ELR (cell line): ENCODE data around the gene RAB11FIP4.

Source experiments
- DNase-seq: peaks from one replicate; pipeline ENCODE4 v3.0.0-alpha.2; 2015; ENCODE audit warnings: low read depth

Gene RAB11FIP4

DNA sequence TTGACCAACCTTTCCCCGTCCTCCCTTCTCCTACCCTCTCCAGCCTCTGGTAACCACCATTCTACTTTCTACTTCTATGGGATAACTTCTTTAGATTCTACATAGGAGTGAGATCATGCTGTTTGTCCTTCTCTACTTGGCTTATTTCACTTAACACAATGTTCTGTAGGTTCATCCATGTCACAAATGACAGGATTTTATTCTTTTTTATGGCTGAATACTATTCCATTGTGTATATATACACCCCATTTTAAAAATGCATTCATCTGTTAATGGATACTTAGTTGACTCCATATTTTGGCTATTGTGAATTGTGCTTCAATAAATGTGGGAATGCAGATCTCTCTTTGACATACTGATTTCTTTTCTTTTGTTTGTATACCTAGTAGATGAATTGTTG lies 115.0 kb downstream of the RAB11FIP4 start:
- no peak for DNase-seq

GRCh38 chr17:31508288-31509094 lies 117.0 kb downstream of the RAB11FIP4 start:
- DNase-seq: peak; percentile 41

- DNase-seq: no peak
These were observed 117.8 kb downstream of the RAB11FIP4 start for GRCh38 chr17:31509095-31509804.

GRCh38 chr17:31509805-31510177 lies 118.3 kb downstream of the RAB11FIP4 start:
- DNase-seq: no peak

GRCh38 chr17:31510308-31511194 lies 119.1 kb downstream of the RAB11FIP4 start:
- DNase-seq: no peak

DNA sequence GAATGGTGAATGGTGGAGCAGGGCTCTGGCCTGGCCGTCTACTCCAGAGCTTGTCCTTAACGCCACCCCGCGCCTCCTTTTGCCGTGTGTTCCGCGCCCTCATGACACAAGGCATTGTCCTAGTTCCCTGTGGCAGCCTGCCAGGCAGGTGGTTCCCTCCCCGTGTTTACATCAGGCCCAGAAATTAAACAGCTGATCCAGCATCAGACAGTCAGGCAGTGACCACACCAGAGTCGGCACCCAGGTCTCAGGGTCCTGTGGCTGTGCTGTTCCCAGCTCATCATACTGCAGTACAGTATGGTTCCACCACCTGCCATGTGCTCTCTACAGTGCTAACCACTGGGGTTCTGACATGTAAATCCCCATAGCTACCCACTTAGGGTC lies 119.7 kb downstream of the RAB11FIP4 start:
- DNase-seq: no peak

DNA sequence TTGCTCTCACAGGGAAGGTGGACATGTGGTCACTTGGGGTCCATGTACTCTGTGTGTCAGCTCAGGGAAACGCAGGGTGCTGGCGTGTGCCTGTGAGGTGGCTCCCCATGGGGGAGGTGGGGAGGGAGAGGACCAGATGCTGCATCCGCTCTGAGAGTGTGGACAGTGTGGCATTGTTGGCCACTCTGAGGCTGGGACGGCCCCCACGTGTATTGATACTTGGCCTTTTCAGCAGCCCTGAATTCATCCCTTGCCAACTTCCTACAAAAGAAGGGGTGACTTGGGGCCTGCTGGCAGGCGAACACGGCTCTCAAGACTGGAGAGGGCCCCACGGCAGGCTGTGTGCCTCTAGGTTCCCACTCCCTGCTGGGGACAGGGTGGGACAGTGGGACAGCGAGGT lies 120.1 kb downstream of the RAB11FIP4 start:
- no peak for DNase-seq

GRCh38 chr17:31512104-31512740 lies 120.7 kb downstream of the RAB11FIP4 start:
- DNase-seq: no peak

GRCh38 chr17:31512796-31513195 lies 121.3 kb downstream of the RAB11FIP4 start:
- no peak for DNase-seq

DNA sequence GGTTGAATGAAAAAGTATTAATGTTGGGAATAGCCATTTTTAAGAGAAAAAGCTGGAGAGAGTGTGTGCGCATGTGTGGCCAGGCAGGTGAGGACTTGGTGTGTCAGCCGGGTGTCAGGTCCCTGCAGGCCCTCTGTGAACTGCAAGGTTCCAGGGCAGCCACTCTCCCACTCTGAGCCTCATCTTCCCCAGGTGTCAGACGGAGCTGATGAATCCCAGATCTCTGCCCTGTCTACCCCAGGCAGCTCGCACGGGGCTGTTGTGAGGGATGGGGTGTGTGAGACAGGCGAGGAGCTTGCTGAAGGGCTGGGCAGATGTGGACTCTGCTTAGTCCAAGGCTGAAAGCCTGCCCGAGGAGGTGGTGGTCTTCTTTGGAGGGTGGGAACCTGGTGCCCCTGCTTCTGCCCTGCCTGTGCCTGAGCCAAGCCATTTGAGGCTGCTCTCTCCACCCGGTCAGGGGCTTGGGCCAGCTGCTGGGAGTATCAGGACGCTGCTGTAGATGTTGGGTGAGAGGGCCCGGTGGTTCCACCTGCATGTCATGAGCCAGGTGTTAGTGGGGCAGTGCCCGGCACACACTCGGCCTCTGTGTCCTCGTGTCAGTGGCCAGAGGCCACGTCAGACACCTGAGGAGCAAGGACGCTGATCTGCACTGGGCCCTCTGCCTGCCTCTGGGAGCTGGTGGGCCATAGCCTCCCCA lies 122.4 kb downstream of the RAB11FIP4 start:
- no peak for DNase-seq

GRCh38 chr17:31515267-31515666 lies 123.8 kb downstream of the RAB11FIP4 start:
- DNase-seq: no peak

DNA sequence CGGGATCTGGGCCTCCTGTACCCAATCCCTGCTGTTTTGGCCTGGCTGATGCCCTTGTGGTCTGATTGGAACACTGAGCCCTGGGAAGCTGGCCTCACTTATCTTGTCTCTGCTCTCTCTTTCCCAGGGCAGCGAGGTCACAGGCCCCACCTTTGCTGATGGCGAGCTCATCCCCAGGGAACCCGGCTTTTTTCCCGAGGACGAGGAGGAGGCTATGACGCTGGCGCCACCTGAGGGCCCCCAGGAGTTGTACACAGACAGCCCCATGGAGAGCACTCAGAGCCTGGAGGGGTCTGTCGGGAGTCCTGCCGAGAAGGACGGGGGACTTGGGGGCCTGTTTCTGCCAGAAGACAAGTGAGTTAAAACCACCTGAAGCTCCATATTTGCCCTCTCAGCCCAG lies 126.0 kb downstream of the RAB11FIP4 start:
- peak; percentile 43 for DNase-seq

GRCh38 chr17:31518478-31518877 lies 127.0 kb downstream of the RAB11FIP4 start:
- DNase-seq: no peak

GRCh38 chr17:31521632-31522283 lies 130.3 kb downstream of the RAB11FIP4 start:
- DNase-seq: no peak

- no peak for DNase-seq
These were observed 130.9 kb downstream of the RAB11FIP4 start for GRCh38 chr17:31522284-31522931.

DNA sequence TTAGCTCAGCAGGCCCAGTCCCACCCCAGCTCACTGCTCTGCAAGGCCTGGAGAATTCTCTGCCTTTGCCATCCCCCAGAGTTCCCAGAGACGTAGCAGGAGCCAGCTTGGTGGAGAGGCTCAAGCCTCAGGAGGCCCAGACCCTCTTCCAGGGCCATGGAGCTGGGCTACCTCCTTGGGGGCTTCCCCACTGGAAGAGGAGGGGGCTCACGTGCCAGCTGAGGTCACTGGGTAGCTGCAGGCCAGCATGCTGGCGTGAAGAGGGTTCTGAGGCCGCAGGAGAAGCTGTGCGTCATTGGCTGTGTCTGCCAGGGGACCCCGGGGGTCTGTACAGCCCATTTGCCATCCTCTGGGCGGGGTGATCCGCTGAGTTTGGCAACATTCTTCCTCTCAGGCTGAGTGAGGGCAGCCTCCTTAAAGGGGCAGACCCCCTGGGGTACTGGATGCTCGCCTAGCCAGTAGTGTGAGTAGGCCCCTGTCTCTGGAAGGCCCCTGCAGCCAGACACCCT lies 131.6 kb downstream of the RAB11FIP4 start:
- no peak for DNase-seq

- DNase-seq: no peak
These were observed 132.6 kb downstream of the RAB11FIP4 start for GRCh38 chr17:31523862-31524730.

- DNase-seq: peak; percentile 93
These were observed 133.7 kb downstream of the RAB11FIP4 start for GRCh38 chr17:31524926-31525800.
